T1000 (cell line): ENCODE results near the gene CHI3L1.

Experiments used
- DNase-seq: peaks from one replicate; lab custom pipeline; 2025; ENCODE audit warnings: mixed read lengths; lab: John Stamatoyannopoulos, UW

The CHI3L1 gene

GRCh38 chr1:203168991-203169390 lies 17.5 kb downstream of the CHI3L1 start:
- no peak for DNase-seq

GRCh38 chr1:203168256-203168786 lies 18.2 kb downstream of the CHI3L1 start:
- no peak for DNase-seq

GRCh38 chr1:203167913-203168200 lies 18.6 kb downstream of the CHI3L1 start:
- DNase-seq: no peak

- DNase-seq: no peak
These were observed 19.2 kb downstream of the CHI3L1 start for GRCh38 chr1:203167026-203167912.

GRCh38 chr1:203166192-203166940 lies 20.1 kb downstream of the CHI3L1 start:
- no peak for DNase-seq

GRCh38 chr1:203165800-203166161 lies 20.7 kb downstream of the CHI3L1 start:
- no peak for DNase-seq

- no peak for DNase-seq
These were observed 21.3 kb downstream of the CHI3L1 start for GRCh38 chr1:203165101-203165799.

- no peak for DNase-seq
These were observed 22.4 kb downstream of the CHI3L1 start for GRCh38 chr1:203163891-203164635.

GRCh38 chr1:203162403-203162802 lies 24.1 kb downstream of the CHI3L1 start:
- DNase-seq: no peak

- DNase-seq: no peak
These were observed 24.8 kb downstream of the CHI3L1 start for GRCh38 chr1:203161703-203162102.

- no peak for DNase-seq
These were observed 25.3 kb downstream of the CHI3L1 start for GRCh38 chr1:203161175-203161574.

- no peak for DNase-seq
These were observed 26.7 kb downstream of the CHI3L1 start for GRCh38 chr1:203159844-203160243.

GRCh38 chr1:203158960-203159665 lies 27.4 kb downstream of the CHI3L1 start:
- no peak for DNase-seq

GRCh38 chr1:203158423-203158822 lies 28.1 kb downstream of the CHI3L1 start:
- DNase-seq: no peak

GRCh38 chr1:203156280-203156679 lies 30.2 kb downstream of the CHI3L1 start:
- no peak for DNase-seq

- peak; percentile 20 for DNase-seq
These were observed 32.3 kb downstream of the CHI3L1 start for GRCh38 chr1:203153989-203154821.

GRCh38 chr1:203153051-203153988 lies 33.2 kb downstream of the CHI3L1 start:
- DNase-seq: no peak

GRCh38 chr1:203152158-203153034 lies 34.1 kb downstream of the CHI3L1 start:
- no peak for DNase-seq
